ENCODE data around the gene ALDOC. TPM values are rescaled to one million over a fixed set of nuclear protein-coding genes. Genes with fewer than 3 reads are reported as not detected.
"Not testable (repeated sequence)": the region's sequence is repeated elsewhere in the genome, so short reads cannot be mapped to it uniquely, and the experiment has no call there.

The ALDOC gene
- total RNA-seq, 2 donors from 2014 or later: 16.7 to 24.5 TPM

DNA sequence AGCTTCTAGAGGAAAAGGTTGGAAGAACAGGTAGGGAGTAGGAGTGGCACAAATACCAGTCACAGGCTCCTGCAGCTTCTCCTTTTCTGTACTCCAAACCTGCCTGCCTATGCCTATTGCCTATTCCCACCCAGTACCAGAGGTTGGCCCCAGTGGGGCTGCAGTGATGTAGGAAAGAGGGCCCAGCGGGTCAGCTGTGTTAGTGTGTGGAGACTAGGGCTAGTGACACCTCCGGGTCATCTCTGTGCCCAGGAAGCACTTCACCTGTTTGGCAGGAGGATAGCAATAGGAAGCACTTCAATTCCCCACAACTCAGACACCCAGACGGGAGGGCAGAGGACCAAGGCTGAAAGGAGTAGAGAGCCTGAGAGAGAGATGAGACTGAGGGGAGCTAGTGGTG is 679 bp downstream of the ALDOC start:
- H3K4me3 Mint-ChIP-seq: peak overlapping the region; percentile 93
- H3K27me3 Mint-ChIP-seq; H3K9me3 ChIP-seq (ENCODE audit: control insufficient read depth, low read length, poor library complexity, severe bottlenecking); ATAC-seq; H3K36me3 Mint-ChIP-seq (ENCODE audit: low read depth); DNase-seq: not testable (repeated sequence)
- H3K4me1 Mint-ChIP-seq: peaks cover 32% of the 10 kb centered on the region
- H3K27ac Mint-ChIP-seq: peak overlapping the region; percentile 81

DNA sequence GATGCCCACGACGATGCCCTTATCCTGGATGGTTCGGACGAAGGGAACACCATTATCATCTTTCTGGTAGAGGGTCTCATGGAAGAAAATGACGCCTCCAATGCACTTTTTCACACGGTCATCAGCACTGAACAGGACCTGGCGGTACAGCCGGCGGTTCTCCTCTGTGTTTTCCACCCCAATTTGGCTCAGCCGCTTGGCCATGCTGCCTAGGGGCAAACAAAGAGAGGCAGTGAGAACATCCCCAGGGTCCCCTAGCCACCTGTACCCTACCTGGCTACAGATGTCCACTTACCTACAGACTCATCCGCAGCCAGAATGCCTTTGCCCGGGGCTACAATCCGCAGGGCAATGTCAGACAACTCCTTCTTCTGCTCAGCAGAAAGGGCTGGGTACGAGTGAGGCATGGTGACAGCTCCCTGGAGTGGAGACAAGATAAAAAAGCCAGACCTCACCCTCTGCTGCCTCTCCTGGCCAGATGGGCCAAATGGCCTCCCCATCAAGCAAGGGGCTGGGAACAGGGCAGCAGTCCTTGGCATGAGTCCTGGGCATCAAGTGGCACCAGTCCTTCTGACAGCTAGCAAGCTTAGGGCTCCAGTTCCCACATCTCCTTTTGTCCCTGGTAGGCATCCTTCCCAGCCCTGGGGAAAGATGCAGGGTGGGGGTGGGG is 1.4 kb downstream of the ALDOC start:
- peaks cover 32% of the 10 kb centered on the region for H3K4me1 Mint-ChIP-seq
- H3K4me3 Mint-ChIP-seq: no peak overlapping the region
- H3K27me3 Mint-ChIP-seq: no peaks in the 10 kb centered on the region
- peaks cover 7% of the 10 kb centered on the region for H3K36me3 Mint-ChIP-seq (ENCODE audit: low read depth)
- DNase-seq (no peak), ATAC-seq (no peak)
- H3K9me3 ChIP-seq (ENCODE audit: control insufficient read depth, low read length, poor library complexity, severe bottlenecking): no peaks in the 10 kb centered on the region
- no peak overlapping the region for H3K27ac Mint-ChIP-seq

DNA sequence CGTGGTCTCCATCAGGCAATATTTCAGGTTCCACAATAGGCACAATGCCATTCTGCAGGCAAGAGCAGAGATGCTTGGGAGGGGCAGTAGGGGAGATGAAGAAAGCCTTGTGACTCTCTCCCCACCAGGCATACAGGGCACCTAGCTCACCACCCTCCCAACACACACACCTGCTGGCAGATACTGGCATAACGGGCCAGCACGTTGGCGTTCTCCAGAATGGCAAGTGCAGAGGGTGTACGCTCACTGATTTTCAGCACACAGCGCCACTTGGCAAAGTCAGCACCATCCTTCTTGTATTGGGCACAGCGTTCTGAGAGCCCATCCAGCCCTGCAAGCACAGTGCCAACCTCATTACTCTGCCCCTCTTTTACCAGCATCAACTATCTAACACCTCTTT is 2.2 kb downstream of the ALDOC start:
- H3K4me1 Mint-ChIP-seq: peaks cover 36% of the 10 kb centered on the region
- peaks cover 7% of the 10 kb centered on the region for H3K36me3 Mint-ChIP-seq (ENCODE audit: low read depth)
- DNase-seq (no peak), ATAC-seq (no peak)
- H3K9me3 ChIP-seq (ENCODE audit: control insufficient read depth, low read length, poor library complexity, severe bottlenecking): no peaks in the 10 kb centered on the region
- no peaks in the 10 kb centered on the region for H3K27me3 Mint-ChIP-seq
- no peak overlapping the region for H3K27ac Mint-ChIP-seq
- H3K4me3 Mint-ChIP-seq: peak overlapping the region; percentile 5

DNA sequence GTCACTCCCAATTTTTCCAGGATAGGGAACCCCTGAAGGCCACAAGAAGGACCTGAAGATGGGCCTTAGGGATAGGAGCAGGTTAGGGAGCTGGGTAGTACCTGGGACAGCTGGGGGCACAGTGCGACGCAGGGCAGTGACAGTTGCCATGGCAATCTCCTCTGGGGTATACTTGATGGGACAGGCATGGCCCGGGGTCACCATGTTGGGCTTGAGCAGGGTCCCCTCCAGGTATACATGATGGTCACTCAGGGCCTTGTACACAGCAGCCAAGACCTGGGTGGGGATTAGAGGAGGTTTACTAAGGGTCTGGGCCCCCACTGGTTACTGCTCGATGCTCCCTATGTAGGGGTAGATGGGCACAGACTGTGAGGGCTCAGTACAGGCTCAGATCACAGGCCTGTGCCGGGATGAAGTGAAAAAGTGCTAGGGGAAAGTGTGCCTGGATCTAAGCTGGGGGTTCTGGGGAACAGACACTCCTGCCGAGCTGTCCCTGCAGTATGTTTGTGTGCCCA is 2.7 kb downstream of the ALDOC start:
- H3K4me3 Mint-ChIP-seq: no peak overlapping the region
- H3K27me3 Mint-ChIP-seq: no peaks in the 10 kb centered on the region
- no peak for DNase-seq
- H3K36me3 Mint-ChIP-seq (ENCODE audit: low read depth): peaks cover 7% of the 10 kb centered on the region
- ATAC-seq: no peak
- H3K9me3 ChIP-seq (ENCODE audit: control insufficient read depth, low read length, poor library complexity, severe bottlenecking): no peaks in the 10 kb centered on the region
- no peak overlapping the region for H3K27ac Mint-ChIP-seq
- peaks cover 38% of the 10 kb centered on the region for H3K4me1 Mint-ChIP-seq

DNA sequence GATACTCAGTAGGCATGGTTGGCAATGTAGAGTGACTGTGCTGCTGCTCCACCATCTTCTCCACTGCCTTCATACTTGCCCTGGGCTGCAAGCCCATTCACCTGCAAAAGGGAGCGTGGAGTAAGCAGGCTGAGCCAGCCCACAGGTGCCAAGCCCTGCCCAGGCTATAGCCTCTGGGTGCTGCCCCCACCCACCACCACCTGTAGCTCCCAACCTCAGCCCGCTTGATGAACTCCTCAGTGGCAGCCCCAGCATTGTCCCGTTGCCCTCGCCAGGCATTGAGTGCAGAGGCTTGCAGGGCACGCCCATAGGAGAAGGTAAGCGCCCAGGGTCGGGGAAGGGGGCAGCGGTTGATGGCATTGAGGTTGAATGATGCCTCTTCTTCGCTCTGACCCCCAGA is 3.2 kb downstream of the ALDOC start:
- H3K36me3 Mint-ChIP-seq (ENCODE audit: low read depth): peaks cover 7% of the 10 kb centered on the region
- peaks cover 39% of the 10 kb centered on the region for H3K4me1 Mint-ChIP-seq
- H3K9me3 ChIP-seq (ENCODE audit: control insufficient read depth, low read length, poor library complexity, severe bottlenecking): no peaks in the 10 kb centered on the region
- no peak overlapping the region for H3K4me3 Mint-ChIP-seq
- no peak overlapping the region for H3K27ac Mint-ChIP-seq
- no peaks in the 10 kb centered on the region for H3K27me3 Mint-ChIP-seq
- ATAC-seq: no peak
- no peak for DNase-seq

DNA sequence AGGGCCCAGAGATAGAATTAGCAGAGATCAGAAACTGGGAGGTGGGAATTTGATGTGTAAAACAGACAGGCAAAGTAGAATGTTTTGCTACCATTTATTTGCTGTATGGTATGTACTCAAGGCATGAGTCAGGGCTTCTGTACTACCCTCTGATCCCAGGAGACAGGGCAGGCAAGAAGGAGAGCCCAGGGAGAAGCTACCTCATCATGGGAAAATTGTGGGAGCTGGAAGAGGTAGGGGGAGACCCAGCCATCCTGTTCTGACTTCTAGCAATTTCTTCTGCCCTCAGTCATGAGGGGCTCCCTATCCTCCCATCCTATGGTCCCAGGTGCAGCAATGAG is 3.7 kb downstream of the ALDOC start:
- H3K4me1 Mint-ChIP-seq: peaks cover 42% of the 10 kb centered on the region
- H3K27ac Mint-ChIP-seq: peak overlapping the region; percentile 78
- DNase-seq (no peak), ATAC-seq (no peak)
- no peaks in the 10 kb centered on the region for H3K9me3 ChIP-seq (ENCODE audit: control insufficient read depth, low read length, poor library complexity, severe bottlenecking)
- peak overlapping the region; percentile 97 for H3K4me3 Mint-ChIP-seq
- no peaks in the 10 kb centered on the region for H3K27me3 Mint-ChIP-seq
- H3K36me3 Mint-ChIP-seq (ENCODE audit: low read depth): peaks cover 7% of the 10 kb centered on the region

DNA sequence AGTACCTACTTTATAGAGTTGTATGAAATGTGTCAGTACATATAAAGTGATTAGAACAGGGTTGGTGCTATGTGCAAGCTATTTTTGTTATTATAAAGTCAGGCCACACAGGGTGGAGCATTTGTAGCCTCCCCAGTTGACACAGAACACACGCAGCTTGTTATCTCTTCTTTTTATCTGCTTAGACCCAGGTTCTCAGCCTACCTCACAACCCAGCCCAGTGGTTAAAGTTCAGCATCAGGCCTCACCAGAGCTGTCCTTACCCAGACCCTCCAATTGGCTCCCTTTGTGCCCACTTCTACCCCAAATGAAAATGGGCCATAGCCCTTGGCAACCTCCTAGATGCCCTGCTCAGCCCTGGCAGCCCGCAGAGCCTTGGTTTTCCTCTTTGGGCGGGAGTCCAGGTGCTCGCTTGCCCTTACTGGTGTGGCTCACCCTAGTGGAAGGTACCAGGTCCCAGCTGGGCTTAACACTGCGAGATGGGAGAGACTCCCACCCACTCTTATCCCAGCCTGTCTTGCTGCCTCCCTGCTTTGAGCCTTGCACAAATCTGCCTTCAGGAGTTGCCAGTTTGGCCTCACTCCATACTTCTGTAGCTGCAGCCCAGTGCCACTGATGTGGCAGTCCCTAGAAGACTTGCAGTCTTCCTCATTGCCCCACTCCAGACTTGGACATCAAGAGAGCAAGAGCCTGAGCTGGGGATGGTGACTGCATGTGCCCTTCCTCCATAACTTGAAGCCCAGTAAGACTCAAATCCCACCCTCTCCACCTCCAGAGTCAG is 4.2 kb downstream of the ALDOC start:
- H3K4me1 Mint-ChIP-seq: peaks cover 47% of the 10 kb centered on the region

DNA sequence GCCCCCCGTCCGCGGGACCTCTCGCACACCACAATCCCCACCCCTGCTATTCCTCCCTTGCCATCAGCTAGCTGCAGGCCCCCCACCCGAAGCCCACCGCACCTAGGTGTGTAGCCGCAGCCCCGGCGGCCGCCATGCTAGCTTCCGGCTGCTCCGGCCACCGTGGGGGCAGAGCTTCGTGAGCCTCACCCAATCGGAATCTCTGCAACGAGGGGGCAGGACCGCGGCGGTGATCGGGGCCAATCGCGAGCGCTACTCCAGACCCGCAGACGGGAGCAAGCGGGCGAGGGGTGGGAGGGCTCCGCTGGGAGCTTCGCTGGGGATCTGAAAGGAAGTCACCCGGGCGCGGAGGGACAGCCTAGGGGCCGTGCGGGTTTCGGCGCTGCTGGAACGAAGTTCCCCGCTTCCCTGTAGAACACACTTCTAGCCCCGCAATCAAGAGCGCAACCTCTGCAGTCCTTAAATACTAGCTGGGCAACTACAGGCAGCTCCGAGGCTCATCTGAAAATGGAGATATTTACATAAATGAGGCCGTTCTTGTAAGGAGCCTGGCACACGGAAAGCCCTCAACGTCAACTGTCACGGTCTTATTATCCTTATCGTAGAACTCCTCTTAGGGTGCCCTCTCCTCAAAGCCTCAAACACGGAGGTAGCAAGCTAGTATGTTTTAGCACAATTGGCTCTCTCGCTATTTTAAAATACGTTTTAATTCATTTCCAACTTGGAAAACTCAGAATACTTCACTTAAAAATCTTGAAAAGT is 5.2 kb downstream of the ALDOC start, which contains the start of gene PIGS:
TSS of gene PIGS (minus strand) at position 164 of the 762 bp plus-strand sequence. CDS start at position 136, 28 bp downstream.
- peaks cover 10% of the 10 kb centered on the region for H3K36me3 Mint-ChIP-seq (ENCODE audit: low read depth)
- peak; percentile 80 to 86 (median 86) for DNase-seq
- H3K27me3 Mint-ChIP-seq: no peaks in the 10 kb centered on the region
- ATAC-seq: peak; percentile 98
- H3K9me3 ChIP-seq (ENCODE audit: control insufficient read depth, low read length, poor library complexity, severe bottlenecking): no peaks in the 10 kb centered on the region
- peaks cover 47% of the 10 kb centered on the region for H3K4me1 Mint-ChIP-seq
- H3K4me3 Mint-ChIP-seq: peak within 1 kb of the TSS; percentile 97
- peak within 1 kb of the TSS; percentile 82 for H3K27ac Mint-ChIP-seq

More for the DNA sequence above, 4.2 kb downstream of the ALDOC start:
- no peak for DNase-seq
- H3K27me3 Mint-ChIP-seq: no peaks in the 10 kb centered on the region
- H3K36me3 Mint-ChIP-seq (ENCODE audit: low read depth): peaks cover 10% of the 10 kb centered on the region
- no peak for ATAC-seq
- peak overlapping the region; percentile 97 for H3K4me3 Mint-ChIP-seq
- no peaks in the 10 kb centered on the region for H3K9me3 ChIP-seq (ENCODE audit: control insufficient read depth, low read length, poor library complexity, severe bottlenecking)
- peak overlapping the region; percentile 82 for H3K27ac Mint-ChIP-seq

DNA sequence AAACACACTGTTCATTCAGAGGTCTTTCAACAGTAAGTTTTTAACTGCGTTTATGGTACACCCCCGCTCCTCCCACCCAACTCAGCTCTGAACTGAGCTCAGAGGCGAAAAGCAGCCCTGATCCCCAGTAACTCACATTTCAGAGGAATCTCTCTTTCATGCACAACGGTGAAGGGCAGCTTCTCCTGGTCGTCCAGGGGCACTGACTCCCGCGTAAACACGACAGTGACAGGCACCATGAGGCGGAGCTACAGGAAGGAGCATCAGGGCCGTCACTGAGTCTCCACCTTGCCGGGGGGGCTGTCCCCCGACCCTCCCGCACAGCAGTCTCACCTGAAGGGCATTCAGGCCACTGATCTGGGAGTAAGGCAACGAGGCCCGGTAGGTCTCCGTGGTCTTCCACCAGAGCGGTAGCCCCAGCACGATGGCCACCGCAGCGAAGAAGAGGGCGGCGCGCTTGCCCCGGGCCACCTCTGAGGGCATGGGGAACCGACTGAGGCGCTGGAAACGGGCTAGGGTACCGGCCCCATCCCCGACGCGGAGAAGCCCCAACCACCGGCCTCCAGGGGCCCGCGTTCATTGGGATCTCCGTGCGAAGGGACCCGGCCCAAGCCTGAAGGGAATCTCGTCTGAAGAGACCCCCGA is 5.9 kb downstream of the ALDOC start:
- ATAC-seq (peak; percentile 59), DNase-seq (peak in 2 of 3 donors; percentile 40 to 50)
- no peaks in the 10 kb centered on the region for H3K9me3 ChIP-seq (ENCODE audit: control insufficient read depth, low read length, poor library complexity, severe bottlenecking)
- Mint-ChIP-seq H3K36me3 (ENCODE audit: low read depth) (peaks cover 10% of the 10 kb centered on the region), H3K27ac (peak overlapping the region; percentile 82), H3K4me3 (peak overlapping the region; percentile 97), H3K4me1 (peaks cover 42% of the 10 kb centered on the region), H3K27me3 (no peaks in the 10 kb centered on the region)

DNA sequence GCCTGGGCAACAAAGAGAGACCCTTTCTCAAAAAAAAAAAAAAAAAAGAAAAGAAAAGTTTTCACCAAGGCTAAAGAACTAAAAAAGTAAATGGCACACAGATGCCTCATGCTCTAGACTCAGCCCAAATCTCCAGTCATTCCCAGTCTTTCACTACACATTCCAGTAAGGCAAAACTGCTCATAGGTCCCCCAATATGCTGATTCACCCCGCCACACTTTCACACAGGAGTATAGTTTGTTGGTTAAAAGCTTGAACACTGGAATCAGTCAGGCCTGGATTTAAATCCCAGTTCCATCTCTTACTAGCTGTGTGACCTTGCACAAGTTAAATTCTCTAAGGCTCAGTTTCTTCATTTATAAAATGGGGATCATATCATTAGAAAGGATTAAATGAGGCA is 7.2 kb downstream of the ALDOC start:
- DNase-seq (no peak), ATAC-seq (no peak)
- peak overlapping the region; percentile 62 for H3K4me3 Mint-ChIP-seq

DNA sequence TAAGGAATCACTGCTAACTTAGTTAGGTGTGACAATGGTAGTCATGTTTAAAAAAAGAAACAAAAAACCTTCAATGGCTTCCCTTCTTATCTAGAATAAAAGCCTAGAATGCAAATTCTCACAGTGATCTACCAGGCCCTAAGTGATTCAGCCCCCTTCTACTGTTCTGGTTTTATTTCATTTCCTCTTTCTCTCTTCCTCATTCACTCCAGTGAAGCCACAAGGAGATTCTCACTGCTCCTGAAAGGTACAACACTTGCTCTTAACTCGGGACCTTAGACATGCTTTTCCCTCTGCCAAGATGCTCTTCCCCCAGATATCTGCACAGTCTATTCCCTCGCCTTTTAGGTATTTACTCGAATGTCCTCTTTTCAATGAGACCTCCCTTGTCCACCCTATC is 9.1 kb downstream of the ALDOC start:
- no peak for DNase-seq
- peaks cover 43% of the 10 kb centered on the region for H3K4me1 Mint-ChIP-seq
- H3K27ac Mint-ChIP-seq: peak overlapping the region; percentile 60
- H3K36me3 Mint-ChIP-seq (ENCODE audit: low read depth): peaks cover 8% of the 10 kb centered on the region
- H3K27me3 Mint-ChIP-seq: no peaks in the 10 kb centered on the region
- no peak for ATAC-seq
- no peaks in the 10 kb centered on the region for H3K9me3 ChIP-seq (ENCODE audit: control insufficient read depth, low read length, poor library complexity, severe bottlenecking)
- H3K4me3 Mint-ChIP-seq: peak overlapping the region; percentile 60

More for the DNA sequence above, 7.2 kb downstream of the ALDOC start:
- H3K9me3 ChIP-seq (ENCODE audit: control insufficient read depth, low read length, poor library complexity, severe bottlenecking): no peaks in the 10 kb centered on the region
- Mint-ChIP-seq H3K27me3 (no peaks in the 10 kb centered on the region), H3K36me3 (ENCODE audit: low read depth) (peaks cover 10% of the 10 kb centered on the region), H3K4me1 (peaks cover 46% of the 10 kb centered on the region), H3K27ac (peak overlapping the region; percentile 82)

DNA sequence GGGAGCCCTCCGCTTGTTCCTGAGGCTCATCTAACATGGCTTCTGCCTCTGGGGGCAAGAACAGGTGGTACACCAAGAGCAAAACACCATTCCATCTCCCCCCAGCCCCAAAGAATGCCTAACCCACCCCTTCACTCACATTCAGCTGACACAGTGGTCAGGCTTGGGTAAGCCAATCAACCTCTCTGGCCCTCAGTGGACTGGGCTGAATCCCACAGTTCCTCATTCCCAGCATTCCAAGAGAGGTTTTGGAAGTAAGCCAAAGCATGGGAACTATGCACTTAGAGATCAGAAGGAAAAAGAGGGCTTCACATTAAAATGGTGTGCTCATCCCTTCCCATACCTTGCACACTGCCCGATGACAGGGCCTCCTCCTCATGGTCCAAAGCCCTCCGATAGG is 13.2 kb downstream of the ALDOC start:
- peaks cover 18% of the 10 kb centered on the region for H3K4me1 Mint-ChIP-seq
- ATAC-seq (no peak), DNase-seq (no peak)
- peaks cover 7% of the 10 kb centered on the region for H3K36me3 Mint-ChIP-seq (ENCODE audit: low read depth)
- H3K27me3 Mint-ChIP-seq: no peaks in the 10 kb centered on the region
- H3K4me3 Mint-ChIP-seq: no peak overlapping the region
- peak overlapping the region; percentile 43 for H3K27ac Mint-ChIP-seq
- H3K9me3 ChIP-seq (ENCODE audit: control insufficient read depth, low read length, poor library complexity, severe bottlenecking): no peaks in the 10 kb centered on the region

Data from T-helper 17 cell (primary cell).